Embryonic facial prominence (tissue), 1 donor: ENCODE measurements around the gene IL17RA.
"Not testable (repeated sequence)": the region's sequence is repeated elsewhere in the genome, so short reads cannot be mapped to it uniquely, and the experiment has no call there.

Experiments used
- DNase-seq: peaks from one replicate; pipeline ENCODE4 v3.0.0-alpha.2; 2016; ENCODE audit errors: extremely low spot score

The IL17RA gene

DNA sequence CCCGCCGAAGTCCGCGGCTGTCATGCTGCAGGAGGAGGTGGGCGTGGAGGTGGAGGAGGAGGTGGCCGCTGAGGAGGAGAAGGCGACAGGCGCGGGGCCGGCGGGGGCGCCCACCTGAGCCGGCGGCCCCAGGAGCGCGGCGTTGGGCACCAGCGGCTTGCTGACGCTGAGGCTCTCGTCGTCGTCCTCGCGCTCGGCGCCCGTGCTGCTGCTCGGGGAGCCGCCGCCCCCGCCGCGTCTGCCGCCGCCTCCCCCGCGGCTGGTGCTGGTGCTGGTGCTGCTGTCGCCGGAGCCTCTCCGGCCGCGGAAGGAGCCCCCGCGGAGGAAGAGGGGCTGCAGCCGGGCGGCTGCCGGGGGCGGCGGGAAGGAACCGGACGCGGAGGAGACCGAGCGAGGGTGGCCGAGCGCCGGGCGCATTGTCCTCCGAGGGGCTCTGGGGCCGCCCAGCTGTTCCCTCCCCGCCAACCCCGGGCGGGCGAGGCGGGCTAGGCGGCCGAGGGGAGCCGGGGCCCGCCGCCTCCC lies 36.0 kb downstream of the IL17RA start:
- DNase-seq = no peak

DNA sequence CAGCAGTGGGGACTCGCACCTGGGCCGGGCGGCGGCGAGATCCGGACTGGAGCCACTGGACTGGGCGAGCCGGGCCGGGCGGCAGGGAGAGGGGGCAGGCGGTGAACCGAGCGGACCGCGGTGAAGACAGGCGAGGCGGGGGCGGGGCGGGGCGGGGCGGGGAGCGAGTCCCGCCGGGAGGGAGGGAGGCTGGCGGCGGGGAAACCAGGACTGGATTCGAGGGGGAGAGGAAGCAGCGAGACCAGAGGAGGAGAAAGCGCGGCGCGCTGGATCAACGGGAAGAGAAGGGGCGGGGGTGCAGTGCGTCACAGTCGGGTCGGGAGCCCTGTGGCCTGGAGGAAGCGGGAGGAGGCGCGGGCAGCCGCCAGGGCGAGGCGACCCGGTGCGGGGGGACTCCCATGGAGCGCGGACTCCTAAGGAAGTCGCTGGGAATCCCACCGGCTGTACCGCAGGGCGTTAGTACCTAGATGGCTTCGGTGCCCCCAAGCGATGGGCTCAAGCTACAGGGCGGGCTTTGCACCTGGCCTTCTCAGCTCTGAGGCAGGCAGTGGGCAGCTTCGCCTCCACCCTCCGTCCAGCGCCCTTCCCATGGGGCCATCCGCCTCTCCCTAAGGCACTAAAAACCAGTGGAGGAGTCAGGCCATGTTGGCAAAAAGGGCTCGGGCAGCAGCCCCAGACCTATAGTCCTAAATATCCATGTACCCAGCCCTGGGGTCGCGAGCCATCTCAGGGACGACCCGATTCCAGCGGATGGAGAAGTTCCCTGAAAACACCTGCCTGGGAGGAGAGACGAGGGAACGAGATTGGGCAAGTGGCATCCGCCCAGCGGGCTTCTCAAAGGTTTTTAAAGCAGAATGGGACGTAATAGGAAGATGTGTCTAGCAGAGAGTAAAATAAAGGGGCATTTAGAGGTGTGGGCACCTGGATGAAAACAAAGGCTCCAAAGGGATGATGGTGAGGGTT lies 36.7 kb downstream of the IL17RA start, which contains the start of gene TMEM121B:
TSS of gene TMEM121B (minus strand) at position 128 of the 963 bp plus-strand sequence. CDS start 233 bp downstream, outside the sequence.
- peak; percentile 18 for DNase-seq

DNA sequence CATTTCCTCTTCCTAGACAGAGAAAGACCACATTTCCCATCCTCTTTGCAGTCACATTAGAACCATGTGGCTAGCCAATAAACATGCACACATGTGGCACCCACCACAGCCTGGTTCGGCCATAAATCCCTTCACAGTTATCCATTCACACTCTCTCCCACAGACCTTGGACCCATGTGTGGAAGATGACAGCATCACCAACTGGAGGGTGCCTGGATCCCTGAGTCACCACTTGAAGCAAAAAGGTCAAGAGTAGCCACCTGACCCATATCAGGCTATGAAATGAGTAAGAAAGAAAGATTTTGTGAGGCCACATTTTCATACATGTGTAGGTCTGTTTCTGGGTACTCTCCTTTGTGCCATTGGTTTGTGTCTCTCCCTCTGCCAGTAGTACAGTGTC lies 45.4 kb downstream of the IL17RA start:
- no peak for DNase-seq

GRCh38 chr22:17131686-17132085 lies 46.9 kb downstream of the IL17RA start:
- no peak for DNase-seq

DNA sequence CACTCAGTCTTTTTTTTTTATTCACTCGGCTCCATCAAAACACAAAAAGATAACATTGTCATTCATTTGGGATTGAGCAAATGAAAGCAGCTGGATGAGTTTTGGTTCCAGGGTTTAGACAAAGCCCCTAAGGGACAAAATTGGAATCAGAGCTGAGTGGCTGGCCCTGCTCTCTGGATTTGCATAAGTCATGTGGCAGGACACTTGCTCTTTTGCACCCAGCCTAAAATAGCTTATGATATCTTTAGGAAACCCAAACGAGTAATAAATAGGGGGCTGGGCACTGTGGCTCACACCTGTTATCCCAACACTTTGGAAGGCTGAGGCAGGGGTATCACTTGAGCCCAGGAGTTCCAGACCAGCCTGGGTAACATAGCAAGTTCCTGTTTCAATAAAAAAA lies 47.3 kb downstream of the IL17RA start:
- no peak for DNase-seq

DNA sequence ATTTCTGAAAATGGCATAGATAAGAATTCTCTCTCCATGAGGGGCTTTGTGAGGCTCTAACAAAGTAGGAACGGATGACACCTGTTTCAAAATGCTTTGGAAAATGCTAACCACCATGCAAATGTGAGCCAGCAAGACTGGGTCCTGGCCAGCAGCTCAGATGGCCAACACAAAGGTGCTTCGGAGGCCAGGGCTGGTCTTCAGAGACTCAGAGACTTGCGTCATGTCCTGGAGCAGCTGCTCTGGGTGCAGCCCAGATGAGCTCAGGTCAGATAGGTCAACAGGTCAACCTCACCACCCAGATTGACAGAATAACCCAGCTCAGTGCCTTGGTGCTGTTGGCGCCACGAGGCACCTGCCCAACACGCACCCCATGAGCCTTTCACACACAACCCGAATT lies 48.3 kb downstream of the IL17RA start:
- DNase-seq = no peak

GRCh38 chr22:17135153-17135760 lies 50.5 kb downstream of the IL17RA start:
- DNase-seq = no peak

GRCh38 chr22:17137170-17137569 lies 52.4 kb downstream of the IL17RA start:
- no peak for DNase-seq

DNA sequence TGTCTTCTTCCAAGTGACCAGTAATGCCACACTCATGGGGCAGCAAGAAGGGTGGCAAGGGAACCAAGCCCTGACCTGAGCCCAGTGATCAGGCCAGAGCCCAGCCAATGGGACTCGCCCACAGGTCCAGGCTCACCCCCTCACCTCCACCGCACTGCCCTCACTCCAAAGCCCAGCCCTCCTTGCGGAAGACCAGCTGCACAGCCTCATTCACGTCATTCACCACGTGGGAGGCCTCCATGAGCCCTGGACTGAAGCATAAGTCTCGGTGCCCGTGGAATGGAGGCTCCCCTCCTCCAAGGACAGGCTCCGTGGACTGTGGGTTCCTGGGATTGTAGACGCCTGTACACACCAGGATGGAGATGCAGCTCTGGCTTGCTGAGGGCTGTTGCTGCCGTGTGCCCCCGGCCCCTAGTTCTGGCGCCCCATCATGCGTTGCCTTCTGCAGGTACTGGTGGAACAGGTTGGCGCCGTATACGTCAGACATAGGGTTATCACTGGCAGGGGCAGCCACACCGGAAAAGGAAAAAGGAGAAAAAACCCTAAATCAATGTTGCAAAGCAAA lies 53.1 kb downstream of the IL17RA start:
- no peak for DNase-seq

DNA sequence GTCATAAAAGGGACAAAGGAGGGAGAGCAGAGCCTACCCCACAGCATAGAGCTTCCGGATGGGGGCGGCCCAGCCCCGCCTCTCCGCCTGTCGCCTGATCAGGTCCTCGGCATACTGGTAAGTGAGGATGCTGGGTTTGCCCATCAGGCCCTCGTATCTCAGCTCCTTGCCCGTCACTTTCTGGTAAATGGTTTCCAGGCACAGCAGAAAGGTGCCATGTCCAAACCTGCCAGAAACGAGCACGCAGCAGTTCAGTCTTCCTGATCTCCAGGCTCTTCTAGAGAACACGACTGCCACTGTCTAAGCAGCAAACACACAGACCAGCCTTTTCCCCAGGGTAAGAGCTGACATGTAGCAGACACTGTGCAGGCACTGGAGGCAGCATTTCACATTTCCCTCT lies 53.7 kb downstream of the IL17RA start:
- no peak for DNase-seq

- no peak for DNase-seq
Measured at GRCh38 chr22:17140022-17140421, 55.2 kb downstream of the IL17RA start.

- DNase-seq = no peak
Measured at GRCh38 chr22:17140826-17141766, 56.3 kb downstream of the IL17RA start.

DNA sequence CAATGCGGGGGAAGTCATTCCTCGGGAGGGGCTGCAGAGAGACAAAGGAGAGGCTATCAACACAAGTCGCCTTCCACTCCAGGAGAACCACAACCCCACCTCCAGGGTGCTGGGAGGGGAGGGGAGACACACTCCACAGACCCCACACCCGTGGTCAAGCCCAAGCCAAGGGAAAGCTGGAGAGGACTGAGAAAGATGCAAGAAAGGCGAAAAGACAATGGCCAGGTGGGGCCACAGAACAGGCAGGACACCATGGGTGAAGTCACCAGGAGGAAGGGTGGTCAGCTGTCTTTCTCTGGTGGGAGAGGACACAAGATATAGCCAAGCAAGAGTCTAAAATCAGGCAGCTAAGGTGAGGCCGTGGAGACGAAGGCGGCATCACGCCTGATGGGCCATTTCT lies 58.3 kb downstream of the IL17RA start:
- no peak for DNase-seq

DNA sequence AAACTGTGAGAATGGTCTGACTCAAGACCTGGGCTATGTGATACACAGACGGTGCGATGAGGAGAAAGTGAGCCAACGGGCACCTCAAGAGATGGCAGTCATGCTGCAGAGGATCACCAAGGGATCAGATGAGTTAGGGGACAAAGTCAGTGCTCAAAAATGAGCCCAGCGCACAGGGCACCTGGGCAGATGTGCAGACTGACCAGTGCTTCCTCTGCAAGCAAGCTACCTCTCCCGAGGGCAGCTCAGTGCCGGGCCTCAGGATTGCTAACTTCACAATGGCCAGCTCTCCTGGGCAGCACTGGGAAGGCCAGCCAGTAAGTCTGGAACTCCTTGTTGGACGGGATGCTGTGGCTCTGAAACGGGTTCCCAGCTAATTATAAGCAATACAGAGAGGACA lies 59.0 kb downstream of the IL17RA start:
- DNase-seq = no peak

GRCh38 chr22:17145021-17145680 lies 60.4 kb downstream of the IL17RA start:
- no peak for DNase-seq

GRCh38 chr22:17147458-17147857 lies 62.7 kb downstream of the IL17RA start:
- DNase-seq = not testable (repeated sequence)

DNA sequence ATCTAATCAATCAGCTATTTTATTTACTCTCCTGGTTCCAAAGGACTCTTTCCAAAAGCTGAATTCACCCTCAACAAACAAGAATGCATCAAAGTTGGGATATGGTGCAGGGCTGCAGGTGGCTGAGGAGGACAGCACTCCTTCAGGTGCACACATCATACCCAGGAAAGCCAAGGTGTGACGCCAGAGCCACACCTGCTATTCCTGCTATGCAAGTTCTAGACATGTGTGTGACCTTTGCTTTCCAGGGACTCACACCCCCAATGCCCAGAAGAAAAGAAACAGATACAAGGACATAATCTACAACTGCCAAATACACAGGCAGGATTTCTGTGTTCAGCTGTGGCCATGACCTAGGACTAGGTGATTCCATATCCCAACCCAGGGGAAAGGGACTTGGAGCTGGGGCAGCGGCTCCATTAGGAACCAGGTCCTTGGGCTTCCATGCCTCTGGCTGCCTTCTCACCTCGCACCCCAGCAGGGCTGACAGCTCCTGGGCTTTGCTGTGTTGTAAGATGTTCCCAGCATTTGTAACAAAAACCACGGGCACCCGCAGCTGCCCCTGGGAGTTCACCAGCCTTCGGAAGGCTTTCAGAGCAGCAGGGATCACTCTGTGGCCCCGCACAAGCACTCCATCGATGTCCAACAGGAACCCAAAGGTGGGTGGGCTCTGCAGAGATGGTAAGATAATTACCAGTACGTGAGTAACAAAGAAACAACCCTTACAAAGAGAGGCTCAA lies 64.4 kb downstream of the IL17RA start:
- DNase-seq = no peak

GRCh38 chr22:17152340-17152739 lies 67.5 kb downstream of the IL17RA start:
- DNase-seq = no peak

- DNase-seq = no peak
Measured at GRCh38 chr22:17152971-17153370, 68.2 kb downstream of the IL17RA start.

DNA sequence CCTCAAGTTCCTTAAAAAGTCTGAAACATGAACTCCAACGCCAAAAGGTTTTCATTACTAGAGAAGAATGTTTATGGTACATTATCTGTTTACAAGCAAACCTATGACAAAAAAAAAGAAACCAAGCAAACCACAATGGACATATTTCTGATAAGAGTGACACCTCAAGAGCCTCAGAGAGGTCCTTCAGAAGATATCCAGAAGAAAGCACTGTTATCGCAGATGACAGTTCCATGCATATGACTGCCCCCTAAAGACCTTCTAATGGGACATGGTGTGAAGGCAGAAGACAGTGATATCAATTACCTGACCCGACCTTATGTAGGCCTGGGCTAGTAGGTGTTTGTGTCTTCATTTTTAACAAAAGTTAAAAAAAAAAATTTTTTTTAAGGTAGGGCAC lies 71.1 kb downstream of the IL17RA start:
- DNase-seq = no peak
